ENCODE results near the gene KCTD12. TPM values are rescaled to one million over a fixed set of nuclear protein-coding genes. Genes with fewer than 3 reads are reported as not detected.
A peak's percentile ranks its signal among the peaks of the same experiment; 100 is the strongest.
"Not testable (repeated sequence)": the region's sequence is repeated elsewhere in the genome, so short reads cannot be mapped to it uniquely, and the experiment has no call there.

The KCTD12 gene
- total RNA-seq, 1 donor from 2014 or later: 10.4 TPM

DNA sequence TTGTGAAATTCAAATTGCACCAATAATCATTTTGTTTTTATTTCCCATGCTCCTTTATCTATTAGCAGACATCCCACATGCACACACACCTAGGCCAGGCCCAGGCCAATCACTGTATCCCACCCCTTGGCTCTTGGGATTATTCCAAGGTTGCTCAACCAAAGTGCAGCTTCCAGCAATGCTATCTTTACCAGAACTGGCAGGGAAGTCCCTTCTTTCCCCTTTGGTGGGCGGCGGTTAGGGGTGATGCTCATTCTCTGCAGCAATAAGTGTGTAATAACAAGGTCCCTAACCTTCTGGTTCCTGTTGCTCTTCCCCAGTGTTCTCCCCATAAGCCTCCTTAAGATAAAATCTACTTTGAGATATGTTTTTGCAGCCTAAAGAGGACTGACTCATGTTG lies 18.3 kb upstream of the KCTD12 start:
- no peak overlapping the region for H3K4me3 Mint-ChIP-seq
- no peaks in the 10 kb centered on the region for H3K4me1 Mint-ChIP-seq (ENCODE audit: low read depth)
- peaks cover 3% of the 10 kb centered on the region for H3K9me3 Mint-ChIP-seq
- no peak overlapping the region for H3K27ac Mint-ChIP-seq
- peaks cover 19% of the 10 kb centered on the region for H3K27me3 Mint-ChIP-seq (ENCODE audit: insufficient read depth)
- no peaks in the 10 kb centered on the region for H3K36me3 Mint-ChIP-seq (ENCODE audit: low read depth)
- intact Hi-C loops (cut with micrococcal nuclease): loop anchor here (10.0 kb wide), 1 partner anchor 890 kb away; no protein-coding TSS in a partner anchor
- no peak for DNase-seq (ENCODE audit: low spot score)

DNA sequence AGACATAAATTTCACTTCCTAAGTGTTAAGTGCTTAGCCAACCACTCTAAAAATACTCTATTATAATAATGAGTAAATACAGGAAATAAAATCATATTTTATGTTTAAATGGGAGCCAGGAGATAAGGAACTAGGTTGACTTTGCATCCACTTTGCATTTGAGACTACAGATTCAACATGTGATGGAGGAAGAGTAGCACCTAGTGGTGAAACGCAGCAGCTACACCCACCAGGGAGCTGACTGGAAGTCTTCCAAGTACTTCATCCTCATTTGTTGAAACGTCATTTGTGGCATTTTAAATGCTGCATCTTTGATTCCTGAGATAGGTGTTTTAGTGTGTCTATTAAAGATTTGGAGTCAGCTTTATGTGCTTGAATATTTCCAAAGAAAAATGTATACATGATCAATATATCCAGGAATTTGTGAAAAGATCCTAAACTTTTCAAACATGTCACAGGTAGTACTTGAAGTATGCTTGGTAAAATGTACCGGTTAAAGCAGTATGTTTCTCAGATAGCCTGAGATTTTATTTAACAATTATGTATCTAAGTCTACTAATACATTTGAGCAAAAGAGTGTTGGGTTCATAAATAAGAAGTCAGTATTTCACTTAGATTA lies 17.4 kb upstream of the KCTD12 start:
- H3K27ac Mint-ChIP-seq: no peak overlapping the region
- intact Hi-C loops (cut with micrococcal nuclease): loop anchor here (1.0 to 10.0 kb wide), 6 partner anchors 81 to 1208 kb away; no protein-coding TSS in a partner anchor
- H3K4me3 Mint-ChIP-seq: no peak overlapping the region
- DNase-seq (ENCODE audit: low spot score): peak; percentile 50
- peaks cover 4% of the 10 kb centered on the region for H3K36me3 Mint-ChIP-seq (ENCODE audit: low read depth)
- no peaks in the 10 kb centered on the region for H3K4me1 Mint-ChIP-seq (ENCODE audit: low read depth)
- peaks cover 24% of the 10 kb centered on the region for H3K27me3 Mint-ChIP-seq (ENCODE audit: insufficient read depth)
- peaks cover 11% of the 10 kb centered on the region for H3K9me3 Mint-ChIP-seq

DNA sequence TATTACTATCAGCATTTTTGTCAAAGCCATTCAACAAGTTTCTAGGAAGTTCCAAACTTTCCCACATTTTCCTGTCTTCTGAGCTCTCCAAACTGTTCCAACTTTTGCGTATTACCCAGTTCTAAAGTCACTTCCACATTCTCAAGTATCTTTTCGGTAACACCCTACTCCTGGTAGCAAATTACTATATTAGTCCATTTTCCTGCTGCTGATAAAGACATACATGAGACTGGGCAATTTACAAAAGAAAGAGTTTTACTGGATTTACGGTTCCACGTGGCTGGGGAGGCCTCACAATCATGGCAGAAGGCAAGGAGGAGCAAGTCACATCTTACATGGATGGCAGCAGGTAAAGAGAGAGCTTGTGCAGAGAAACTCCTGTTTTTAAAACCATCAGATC lies 12.9 kb upstream of the KCTD12 start:
- H3K4me3 Mint-ChIP-seq; H3K36me3 Mint-ChIP-seq (ENCODE audit: low read depth); H3K27ac Mint-ChIP-seq; intact Hi-C loops (cut with micrococcal nuclease); DNase-seq (ENCODE audit: low spot score): not testable (repeated sequence)
- Mint-ChIP-seq H3K9me3 (peaks cover 13% of the 10 kb centered on the region), H3K27me3 (ENCODE audit: insufficient read depth) (peaks cover 15% of the 10 kb centered on the region), H3K4me1 (ENCODE audit: low read depth) (peaks cover 11% of the 10 kb centered on the region)

- peaks cover 19% of the 10 kb centered on the region for H3K27me3 Mint-ChIP-seq (ENCODE audit: insufficient read depth)
- not testable (repeated sequence) for H3K27ac Mint-ChIP-seq, H3K4me3 Mint-ChIP-seq
Observed at GRCh38 chr13:76897171-76897570, 11.0 kb upstream of the KCTD12 start.

GRCh38 chr13:76894401-76895110 lies 8.4 kb upstream of the KCTD12 start:
- H3K4me1 Mint-ChIP-seq (ENCODE audit: low read depth): peaks cover 17% of the 10 kb centered on the region
- no peak for DNase-seq (ENCODE audit: low spot score)
- no peak overlapping the region for H3K4me3 Mint-ChIP-seq
- H3K9me3 Mint-ChIP-seq: peaks cover 10% of the 10 kb centered on the region
- H3K27ac Mint-ChIP-seq: no peak overlapping the region
- H3K36me3 Mint-ChIP-seq (ENCODE audit: low read depth): peaks cover 4% of the 10 kb centered on the region
- intact Hi-C loops (cut with micrococcal nuclease): loop anchor here (5.0 kb wide), 1 partner anchor 1587 kb away; no protein-coding TSS in a partner anchor
- H3K27me3 Mint-ChIP-seq (ENCODE audit: insufficient read depth): peaks cover 21% of the 10 kb centered on the region

More at GRCh38 chr13:76897171-76897570, 11.0 kb upstream of the KCTD12 start:
- H3K36me3 Mint-ChIP-seq (ENCODE audit: low read depth); intact Hi-C loops (cut with micrococcal nuclease); DNase-seq (ENCODE audit: low spot score): not testable (repeated sequence)
- H3K4me1 Mint-ChIP-seq (ENCODE audit: low read depth): peaks cover 13% of the 10 kb centered on the region
- peaks cover 13% of the 10 kb centered on the region for H3K9me3 Mint-ChIP-seq

- Mint-ChIP-seq H3K36me3 (ENCODE audit: low read depth) (no peaks in the 10 kb centered on the region), H3K9me3 (no peaks in the 10 kb centered on the region), H3K27ac (no peak overlapping the region), H3K27me3 (ENCODE audit: insufficient read depth) (peaks cover 30% of the 10 kb centered on the region), H3K4me3 (no peak overlapping the region), H3K4me1 (ENCODE audit: low read depth) (peaks cover 18% of the 10 kb centered on the region)
- DNase-seq (ENCODE audit: low spot score): no peak
- intact Hi-C loops (cut with micrococcal nuclease): loop anchor here (5.0 kb wide), 1 partner anchor 1585 kb away; no protein-coding TSS in a partner anchor
Observed at GRCh38 chr13:76892488-76892887, 6.3 kb upstream of the KCTD12 start.

DNA sequence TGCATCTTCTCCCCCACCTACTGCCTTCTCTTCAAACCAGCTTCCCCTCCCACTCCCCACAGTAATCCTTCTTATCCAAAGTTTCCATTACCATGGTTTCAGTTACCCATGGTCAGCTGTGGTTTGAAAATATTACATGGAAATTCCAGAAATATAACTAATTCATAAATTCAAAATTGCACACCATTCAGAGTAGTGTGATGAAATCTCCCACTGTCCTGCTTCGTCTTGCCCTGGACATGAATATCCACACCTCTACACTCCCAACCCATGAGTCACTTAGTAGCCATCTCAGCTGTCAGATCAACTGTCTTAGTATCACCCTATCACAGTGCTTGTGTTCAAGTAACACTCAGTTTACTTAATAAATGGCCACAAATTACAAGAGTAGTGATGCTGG lies 3.8 kb upstream of the KCTD12 start:
- no peak for DNase-seq (ENCODE audit: low spot score)
- intact Hi-C loops (cut with micrococcal nuclease): loop anchor here (5.0 kb wide), 1 partner anchor 1583 kb away; no protein-coding TSS in a partner anchor
- H3K36me3 Mint-ChIP-seq (ENCODE audit: low read depth): no peaks in the 10 kb centered on the region
- H3K27ac Mint-ChIP-seq: no peak overlapping the region
- peaks cover 36% of the 10 kb centered on the region for H3K27me3 Mint-ChIP-seq (ENCODE audit: insufficient read depth)
- no peaks in the 10 kb centered on the region for H3K9me3 Mint-ChIP-seq
- no peak overlapping the region for H3K4me3 Mint-ChIP-seq
- H3K4me1 Mint-ChIP-seq (ENCODE audit: low read depth): peaks cover 29% of the 10 kb centered on the region

- no peaks in the 10 kb centered on the region for H3K36me3 Mint-ChIP-seq (ENCODE audit: low read depth)
- H3K9me3 Mint-ChIP-seq: no peaks in the 10 kb centered on the region
- peaks cover 29% of the 10 kb centered on the region for H3K4me1 Mint-ChIP-seq (ENCODE audit: low read depth)
- H3K4me3 Mint-ChIP-seq: no peak overlapping the region
- no peak for DNase-seq (ENCODE audit: low spot score)
- H3K27me3 Mint-ChIP-seq (ENCODE audit: insufficient read depth): peaks cover 37% of the 10 kb centered on the region
- no peak overlapping the region for H3K27ac Mint-ChIP-seq
- intact Hi-C loops (cut with micrococcal nuclease): loop anchor here (5.0 to 10.0 kb wide), 4 partner anchors 426 to 1354 kb away; partner anchors contain the start of gene COMMD6
Observed at GRCh38 chr13:76889254-76889653, 3.0 kb upstream of the KCTD12 start.

GRCh38 chr13:76888421-76888820 lies 2.2 kb upstream of the KCTD12 start:
- Mint-ChIP-seq H3K27ac (no peak overlapping the region), H3K36me3 (ENCODE audit: low read depth) (no peaks in the 10 kb centered on the region), H3K4me1 (ENCODE audit: low read depth) (peaks cover 28% of the 10 kb centered on the region), H3K4me3 (peak overlapping the region; percentile 34), H3K9me3 (no peaks in the 10 kb centered on the region), H3K27me3 (ENCODE audit: insufficient read depth) (peaks cover 37% of the 10 kb centered on the region)
- intact Hi-C loops (cut with micrococcal nuclease): loop anchor here (5.0 to 10.0 kb wide), 4 partner anchors 426 to 1354 kb away; partner anchors contain the start of gene COMMD6
- no peak for DNase-seq (ENCODE audit: low spot score)

DNA sequence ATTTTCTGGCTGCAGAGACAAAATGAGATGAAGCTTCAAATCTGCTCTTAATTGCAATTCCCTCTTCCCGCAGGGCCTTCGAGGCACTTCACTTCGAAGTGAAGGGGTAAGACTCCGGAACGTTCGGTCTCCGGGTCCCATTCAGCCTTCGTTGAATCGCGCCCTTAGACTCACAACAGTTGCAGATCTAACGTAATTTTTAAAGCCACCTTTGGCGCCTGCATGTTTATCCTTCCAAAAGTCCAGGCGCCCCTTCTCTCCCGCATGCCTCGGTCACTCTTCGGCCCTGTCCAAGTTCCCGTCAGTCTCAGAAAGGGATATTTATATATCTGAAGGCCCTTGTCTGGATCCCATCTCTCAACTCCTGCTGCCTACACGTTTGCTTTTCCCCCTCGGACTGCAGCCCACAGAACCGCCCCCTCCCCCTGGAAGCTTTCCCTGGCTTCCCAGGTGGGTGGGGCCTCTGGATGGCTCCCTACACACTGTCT lies 915 bp upstream of the KCTD12 start:
- Mint-ChIP-seq H3K27me3 (ENCODE audit: insufficient read depth) (peaks cover 32% of the 10 kb centered on the region), H3K36me3 (ENCODE audit: low read depth) (no peaks in the 10 kb centered on the region), H3K4me1 (ENCODE audit: low read depth) (peaks cover 28% of the 10 kb centered on the region), H3K9me3 (no peaks in the 10 kb centered on the region), H3K4me3 (peak overlapping the region; percentile 87), H3K27ac (peak overlapping the region; percentile 31)
- DNase-seq (ENCODE audit: low spot score): no peak
- intact Hi-C loops (cut with micrococcal nuclease): loop anchor here (2.0 to 10.0 kb wide), 5 partner anchors 58 to 1352 kb away; partner anchors contain the start of gene COMMD6

GRCh38 chr13:76886005-76886291 lies 257 bp downstream of the KCTD12 start:
- H3K4me3 Mint-ChIP-seq: peak overlapping the region; percentile 77
- peaks cover 23% of the 10 kb centered on the region for H3K27me3 Mint-ChIP-seq (ENCODE audit: insufficient read depth)
- peak overlapping the region; percentile 44 for H3K27ac Mint-ChIP-seq
- intact Hi-C loops (cut with micrococcal nuclease): loop anchor here (1.0 to 10.0 kb wide), 6 partner anchors 57 to 1351 kb away; partner anchors contain the start of gene COMMD6
- no peaks in the 10 kb centered on the region for H3K36me3 Mint-ChIP-seq (ENCODE audit: low read depth)
- peaks cover 28% of the 10 kb centered on the region for H3K4me1 Mint-ChIP-seq (ENCODE audit: low read depth)
- H3K9me3 Mint-ChIP-seq: no peaks in the 10 kb centered on the region
- DNase-seq (ENCODE audit: low spot score): no peak

- H3K27me3 Mint-ChIP-seq (ENCODE audit: insufficient read depth): peaks cover 21% of the 10 kb centered on the region
- intact Hi-C loops (cut with micrococcal nuclease): loop anchor here (1.0 to 10.0 kb wide), 8 partner anchors 57 to 1351 kb away; partner anchors contain the start of genes COMMD6 and SLAIN1
- H3K36me3 Mint-ChIP-seq (ENCODE audit: low read depth): no peaks in the 10 kb centered on the region
Observed at GRCh38 chr13:76885203-76886004, 801 bp downstream of the KCTD12 start.

More at GRCh38 chr13:76885203-76886004, 801 bp downstream of the KCTD12 start:
- Mint-ChIP-seq H3K4me1 (ENCODE audit: low read depth) (peaks cover 28% of the 10 kb centered on the region), H3K9me3 (no peaks in the 10 kb centered on the region), H3K4me3 (peak overlapping the region; percentile 90), H3K27ac (peak overlapping the region; percentile 84)
- DNase-seq (ENCODE audit: low spot score): peak; percentile 44
